Renal pelvis (tissue), 4 donors: ENCODE results near the gene NDUFV2. TPM values are rescaled to one million over a fixed set of nuclear protein-coding genes. Genes with fewer than 3 reads are reported as not detected.
"Not testable (repeated sequence)": the region's sequence is repeated elsewhere in the genome, so short reads cannot be mapped to it uniquely, and the experiment has no call there.

Experiments
- DNase-seq: peaks from one replicate; pipeline ENCODE4 v3.0.0-alpha.2; 2013
- polyA plus RNA-seq, 3 donors: library from polyadenylated mRNA; unstranded; fragments of 120-200 nt; gene quantifications; one replicate each; pipeline ENCODE4 v1.2.1, GENCODE V29; 2013; ENCODE audit not compliant: insufficient read length in 3 of 3

Gene NDUFV2
- polyA plus RNA-seq, 3 donors = 104 to 130 (median 120) TPM

DNA sequence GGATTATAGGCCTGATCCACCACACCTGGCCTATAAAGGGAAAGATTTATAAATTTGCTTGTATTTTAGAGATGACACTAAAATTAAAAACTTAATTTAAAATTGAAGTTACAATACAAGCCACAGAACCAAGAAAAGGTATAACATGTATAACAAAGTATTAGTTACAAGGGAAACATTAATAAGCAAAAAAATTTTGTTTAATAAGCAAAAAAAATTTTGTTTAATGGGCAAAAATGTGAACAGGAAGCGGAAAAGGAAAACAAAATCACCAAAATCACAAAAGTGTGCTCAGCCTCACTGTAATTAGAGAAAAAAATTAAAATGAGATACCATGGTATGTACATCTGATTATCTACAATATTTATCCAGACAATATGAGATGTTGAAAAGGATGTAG, 15.9 kb upstream of the NDUFV2 start:
- DNase-seq = no peak

- DNase-seq = no peak
Observed at GRCh38 chr18:9087144-9087543, 15.4 kb upstream of the NDUFV2 start.

DNA sequence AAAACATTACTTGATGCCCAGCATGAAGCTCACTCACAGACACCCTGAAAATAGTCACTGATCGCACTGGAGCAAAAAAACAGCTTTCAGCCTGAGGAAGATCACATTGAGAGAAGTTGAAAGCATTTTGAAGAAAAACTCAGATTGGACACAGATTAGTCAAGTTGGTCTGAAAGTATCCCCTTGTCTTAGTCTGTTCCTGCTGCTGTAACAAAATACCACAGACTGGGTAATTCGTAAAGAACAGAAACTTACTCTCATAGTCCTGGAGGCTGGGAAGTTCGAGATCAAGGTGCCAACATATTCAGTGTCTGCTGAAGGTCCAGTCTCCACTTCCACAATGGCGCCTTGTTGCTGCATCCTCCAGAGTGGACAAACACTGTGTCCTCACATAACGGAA, 14.2 kb upstream of the NDUFV2 start:
- DNase-seq = no peak

- not testable (repeated sequence) for DNase-seq
Observed at GRCh38 chr18:9088727-9089126, 13.8 kb upstream of the NDUFV2 start.

DNA sequence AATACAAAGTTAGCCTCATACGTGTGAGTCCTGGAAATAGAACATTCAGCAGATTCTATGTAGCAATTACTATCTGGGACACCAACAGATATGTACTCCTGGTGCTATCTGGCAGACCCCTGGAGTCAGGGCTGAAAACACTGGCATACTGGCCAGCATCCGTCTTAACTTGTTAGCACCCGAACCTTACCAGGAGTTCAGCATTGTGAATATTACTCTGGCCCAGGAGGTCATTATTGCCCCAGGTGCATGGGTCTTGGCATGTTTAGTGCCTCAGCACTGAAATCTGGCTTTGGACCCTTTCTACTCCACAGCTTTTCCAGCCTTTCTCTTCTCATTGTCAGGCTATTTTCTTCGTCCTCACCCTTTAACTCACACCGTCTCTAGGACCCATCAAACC, 11.9 kb upstream of the NDUFV2 start:
- DNase-seq = no peak

GRCh38 chr18:9091066-9091476, 11.4 kb upstream of the NDUFV2 start:
- DNase-seq = no peak

- no peak for DNase-seq
Observed at GRCh38 chr18:9092665-9093064, 9.8 kb upstream of the NDUFV2 start.

DNA sequence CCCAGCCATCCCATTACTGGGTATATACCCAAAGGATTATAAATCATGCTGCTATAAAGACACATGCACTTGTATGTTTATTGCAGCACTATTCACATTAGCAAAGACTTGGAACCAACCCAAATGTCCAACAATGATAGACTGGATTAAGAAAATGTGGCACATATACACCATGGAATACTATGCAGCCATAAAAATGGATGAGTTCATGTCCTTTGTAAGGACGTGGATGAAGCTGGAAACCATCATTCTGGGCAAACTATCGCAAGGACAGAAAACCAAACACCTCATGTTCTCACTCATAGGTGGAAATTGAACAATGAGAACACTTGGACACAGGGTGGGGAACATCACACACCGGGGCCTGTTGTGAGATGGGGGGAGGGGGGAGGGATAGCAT, 9.4 kb upstream of the NDUFV2 start:
- DNase-seq = not testable (repeated sequence)

- no peak for DNase-seq
Observed at GRCh38 chr18:9094307-9095226, 7.9 kb upstream of the NDUFV2 start.

GRCh38 chr18:9095297-9096006, 7.0 kb upstream of the NDUFV2 start:
- DNase-seq = no peak

- no peak for DNase-seq
Observed at GRCh38 chr18:9096007-9096371, 6.5 kb upstream of the NDUFV2 start.

DNA sequence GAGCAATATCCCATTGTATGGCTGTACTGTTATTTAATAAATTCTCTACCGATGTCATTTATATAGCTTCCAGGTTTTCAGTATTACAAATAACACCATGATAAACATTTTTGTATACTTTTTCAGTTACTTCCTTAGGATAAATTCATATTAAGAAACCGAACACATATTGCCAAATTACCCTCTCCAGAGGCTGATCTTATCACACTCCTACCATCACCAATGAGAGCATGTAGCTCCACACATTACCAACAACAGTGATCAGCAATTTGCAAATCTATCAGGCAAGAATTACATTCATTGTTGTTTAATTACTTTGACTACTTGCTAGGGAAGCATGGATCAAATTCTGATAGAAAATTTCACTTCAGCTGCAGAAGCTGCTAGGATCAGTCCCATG, 5.8 kb upstream of the NDUFV2 start:
- no peak for DNase-seq

DNA sequence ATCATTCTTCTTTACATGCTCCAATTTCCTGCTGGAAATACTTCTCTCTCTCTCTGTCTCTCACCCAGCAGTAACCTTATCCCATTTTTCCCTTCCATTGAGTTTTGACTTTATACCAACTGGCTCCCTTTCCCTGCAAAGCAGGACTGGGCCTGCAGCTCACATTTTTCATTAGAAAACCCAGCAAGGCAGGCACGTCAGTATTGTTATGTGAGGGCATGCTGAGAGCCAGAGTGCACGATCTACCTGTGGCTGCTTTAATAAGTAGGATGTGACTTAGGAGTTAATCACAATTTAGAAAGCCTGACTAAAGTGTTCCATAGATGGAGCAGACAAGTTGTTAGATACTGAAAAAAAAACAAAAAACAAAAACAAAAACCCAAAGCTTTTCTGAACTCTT, 5.2 kb upstream of the NDUFV2 start:
- DNase-seq = no peak

DNA sequence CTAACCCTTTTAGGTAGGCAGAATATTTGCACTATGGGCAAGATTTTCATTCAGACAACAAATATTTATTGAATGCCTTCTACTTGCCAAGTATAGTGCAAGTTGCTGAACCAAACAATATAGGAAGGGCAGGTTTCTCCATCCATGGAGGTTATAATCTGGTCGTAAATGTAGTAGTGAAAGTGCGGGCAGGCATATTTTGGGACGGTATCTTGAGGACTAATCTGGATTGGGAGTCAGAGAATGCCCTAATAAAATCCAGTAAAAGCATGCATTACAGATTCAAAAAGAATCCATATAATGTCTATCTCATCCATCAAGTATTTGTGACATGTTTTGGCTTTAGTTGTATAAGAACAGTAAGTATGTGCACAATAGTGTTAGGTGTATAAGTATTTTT, 1.7 kb upstream of the NDUFV2 start:
- no peak for DNase-seq

DNA sequence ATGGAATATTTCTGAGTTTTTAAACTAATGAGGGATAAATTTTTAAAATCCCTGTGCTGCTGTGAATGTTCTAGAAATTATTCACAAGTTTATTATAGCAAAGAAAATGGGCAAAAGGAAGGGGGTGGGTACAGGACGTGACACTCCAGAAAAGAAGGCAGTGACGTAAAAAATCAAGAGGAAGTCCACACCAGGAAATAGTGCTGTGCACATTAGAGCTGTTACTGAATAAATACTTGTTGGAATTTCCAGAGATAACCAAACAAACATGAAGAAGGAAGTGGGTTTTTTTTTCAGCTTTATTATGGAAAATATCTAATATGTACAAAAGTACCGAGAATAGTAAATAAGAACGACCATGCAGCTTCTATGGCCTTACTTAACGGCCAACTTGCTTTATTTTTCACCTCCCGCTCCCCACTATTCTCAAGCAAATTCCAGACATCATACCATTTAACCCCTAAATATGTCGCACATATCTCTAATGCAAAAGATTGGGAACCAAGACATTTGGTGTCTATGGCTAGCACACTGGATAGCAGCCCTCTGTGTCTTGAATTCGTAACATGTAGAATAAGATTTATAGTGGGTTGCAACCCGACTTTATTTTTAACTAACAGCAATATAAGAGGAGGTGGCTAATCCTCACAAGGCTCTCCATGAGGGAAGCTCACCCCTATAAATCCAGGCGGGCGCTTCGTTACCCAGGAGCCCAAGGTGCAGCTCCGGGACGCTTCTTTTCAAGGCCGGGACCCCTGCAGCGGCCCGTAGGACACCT, 580 bp upstream of the NDUFV2 start:
- DNase-seq = peak; percentile 41

- DNase-seq = peak; percentile 24
Observed at GRCh38 chr18:9103376-9103873, 926 bp downstream of the NDUFV2 start.

DNA sequence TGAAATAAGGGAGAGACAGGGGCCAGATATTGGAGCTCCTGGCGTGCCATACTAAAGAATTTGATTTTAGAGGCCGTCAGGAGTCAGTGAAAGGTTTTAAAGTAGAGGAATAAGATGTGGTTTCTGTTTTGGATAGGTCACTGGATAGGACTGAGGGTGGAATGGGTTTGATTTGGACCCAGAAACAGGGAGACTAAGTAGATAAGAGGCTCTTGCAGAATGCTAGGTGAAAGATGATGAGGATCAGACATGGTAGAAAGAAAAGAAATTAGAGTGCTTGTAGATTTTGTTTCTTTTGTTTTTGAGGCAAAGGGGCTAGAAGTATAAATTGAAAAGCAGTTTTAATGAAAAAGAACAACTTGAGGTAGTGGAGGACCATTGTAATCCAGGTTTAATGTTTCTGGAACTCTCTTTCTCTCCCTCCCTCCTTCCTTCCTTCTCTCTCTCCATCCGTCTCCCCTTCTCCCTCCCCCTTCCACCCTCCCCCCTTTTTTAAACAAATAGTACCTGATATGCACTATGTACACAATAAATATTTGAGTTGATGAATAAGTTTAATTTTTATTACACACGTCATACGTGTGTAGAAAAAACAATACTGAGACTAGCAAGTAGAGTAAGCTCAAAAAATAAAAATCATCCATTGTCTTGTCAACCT, 1.9 kb downstream of the NDUFV2 start:
- no peak for DNase-seq

- no peak for DNase-seq
Observed at GRCh38 chr18:9105420-9105819, 2.9 kb downstream of the NDUFV2 start.

- no peak for DNase-seq
Observed at GRCh38 chr18:9106094-9106493, 3.6 kb downstream of the NDUFV2 start.

GRCh38 chr18:9106800-9107584, 4.5 kb downstream of the NDUFV2 start:
- no peak for DNase-seq

DNA sequence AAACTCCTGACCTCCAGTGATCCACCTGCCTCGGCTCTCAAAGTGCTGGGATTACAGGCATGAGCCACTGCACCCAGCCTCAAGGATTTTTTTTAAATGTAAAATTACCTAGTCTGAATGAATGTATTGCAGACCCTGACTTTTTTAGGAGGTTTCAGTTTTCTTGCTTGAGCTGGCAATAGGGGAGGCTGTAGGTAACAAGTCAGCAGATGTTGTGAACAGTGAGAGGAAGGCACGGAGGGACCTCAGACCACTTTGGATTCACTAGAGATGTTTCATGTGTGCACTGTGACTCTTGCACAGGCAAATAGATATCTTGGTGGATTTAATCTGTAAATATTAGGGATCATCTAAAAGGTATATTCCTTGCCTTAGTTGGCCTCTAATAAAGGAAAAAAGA, 6.4 kb downstream of the NDUFV2 start:
- no peak for DNase-seq
